Inflammatory macrophage treated with lipopolysaccharide for 4 hours (primary cell): ENCODE data around the gene CHST14.

Experiments used
- DNase-seq: peaks from one replicate; pipeline ENCODE4 v3.0.0-alpha.2; 2020

Gene CHST14

DNA sequence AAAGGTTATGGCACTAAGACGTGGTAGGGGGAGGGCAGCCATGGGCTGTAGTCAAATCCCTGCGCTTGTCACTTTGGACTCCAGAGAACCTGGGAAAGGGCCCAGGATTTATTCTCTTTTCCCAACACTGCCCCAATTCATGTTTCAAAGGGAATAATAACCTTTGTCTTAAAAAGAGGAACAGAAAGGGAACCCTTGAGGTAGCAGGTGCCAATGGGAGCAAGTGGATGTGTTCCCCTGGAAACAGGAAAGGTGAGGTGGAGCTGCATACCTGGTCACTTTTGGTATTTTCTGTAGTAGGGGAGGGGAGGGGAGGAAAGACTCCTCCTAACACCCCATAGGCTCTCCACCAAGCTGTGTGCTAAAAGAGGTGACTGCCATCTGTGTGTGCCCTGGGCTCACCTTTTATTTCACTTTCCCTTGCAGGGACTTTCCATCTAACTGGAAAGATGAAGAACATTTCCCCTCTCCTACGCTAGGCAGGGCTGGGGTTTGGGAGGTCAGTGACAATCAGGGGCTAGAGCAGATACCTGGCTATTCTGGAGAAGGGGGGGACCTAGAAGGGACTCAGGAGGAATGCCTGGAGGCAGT lies 6.1 kb upstream of the CHST14 start:
- DNase-seq, result no peak

DNA sequence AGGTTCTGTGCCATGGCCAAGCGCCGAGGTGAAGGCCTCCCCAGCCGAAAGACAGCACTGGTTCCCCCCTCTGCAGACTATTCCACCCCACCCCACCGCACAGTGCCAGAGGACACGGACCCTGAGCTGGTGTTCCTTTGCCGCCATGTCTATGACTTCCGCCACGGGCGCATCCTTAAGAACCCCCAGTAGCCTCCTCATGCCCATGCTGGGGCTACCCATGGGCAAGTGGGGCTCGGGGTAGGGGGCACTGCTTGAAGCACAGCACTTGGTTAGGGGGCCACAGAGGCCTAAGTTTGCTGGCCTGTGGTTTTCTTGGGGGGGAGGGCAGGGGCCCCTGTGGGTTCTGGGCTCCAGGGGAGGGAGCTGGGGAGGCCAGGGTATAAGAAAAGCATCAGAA lies 4.8 kb upstream of the CHST14 start:
- DNase-seq, result no peak

DNA sequence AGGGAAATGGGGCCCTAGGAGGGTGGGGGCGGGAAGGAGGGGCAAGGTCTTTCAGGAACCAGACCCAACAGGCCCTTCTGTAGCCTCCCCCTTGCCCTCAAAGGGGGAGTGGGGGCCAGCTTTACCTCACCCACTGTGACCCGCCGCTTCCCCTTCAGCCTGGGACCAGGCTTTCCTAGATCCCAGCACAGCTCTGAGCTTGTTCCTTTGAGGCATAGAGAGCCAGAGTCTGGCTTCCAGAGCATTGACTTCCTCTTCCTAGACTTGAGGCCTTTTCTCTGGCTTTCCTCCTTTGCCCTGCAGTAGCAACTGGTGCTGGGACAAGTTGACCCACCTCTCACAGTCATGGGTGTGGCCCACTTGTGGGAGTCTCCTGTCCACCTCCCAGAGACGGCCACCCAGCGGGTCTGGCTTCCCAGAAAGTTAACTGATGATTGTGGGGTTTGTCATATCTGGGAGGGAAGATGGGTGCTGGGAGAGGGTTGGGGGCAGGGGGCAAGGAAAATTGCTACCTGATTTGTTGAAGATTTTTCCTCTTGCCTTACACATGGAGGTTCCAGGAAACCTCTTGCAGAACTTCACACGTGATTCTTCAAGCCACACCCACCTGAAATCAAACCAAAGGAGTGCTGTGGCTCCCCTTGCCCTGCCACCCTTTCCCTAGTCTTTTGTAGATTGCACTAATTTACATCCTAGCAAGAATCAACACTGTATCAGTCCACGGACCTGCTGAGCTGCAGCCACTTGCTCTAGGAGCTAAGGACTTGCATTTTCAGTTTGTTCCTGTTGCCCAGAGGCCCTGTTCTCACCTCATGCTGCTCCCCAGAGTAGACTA lies 4.1 kb upstream of the CHST14 start:
- peak; percentile 18 for DNase-seq

DNA sequence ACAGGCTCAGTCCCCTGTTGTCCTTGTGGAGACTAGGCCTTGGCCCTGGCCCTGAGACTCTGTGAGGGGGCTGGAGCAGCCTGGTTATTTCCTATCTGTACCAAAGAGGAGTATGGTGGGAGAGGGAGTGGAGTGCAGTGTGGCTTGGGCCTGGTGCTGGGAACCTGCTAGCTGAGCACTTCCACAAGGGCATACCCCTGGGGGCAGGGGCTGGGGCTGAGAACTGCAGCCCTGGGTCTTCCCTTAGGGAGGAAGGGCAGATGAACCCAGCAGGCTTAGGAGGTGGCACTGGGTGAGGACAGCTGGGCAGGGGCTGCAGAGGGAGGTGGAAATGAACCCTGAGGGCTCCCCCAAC lies 3.5 kb upstream of the CHST14 start:
- no peak for DNase-seq

DNA sequence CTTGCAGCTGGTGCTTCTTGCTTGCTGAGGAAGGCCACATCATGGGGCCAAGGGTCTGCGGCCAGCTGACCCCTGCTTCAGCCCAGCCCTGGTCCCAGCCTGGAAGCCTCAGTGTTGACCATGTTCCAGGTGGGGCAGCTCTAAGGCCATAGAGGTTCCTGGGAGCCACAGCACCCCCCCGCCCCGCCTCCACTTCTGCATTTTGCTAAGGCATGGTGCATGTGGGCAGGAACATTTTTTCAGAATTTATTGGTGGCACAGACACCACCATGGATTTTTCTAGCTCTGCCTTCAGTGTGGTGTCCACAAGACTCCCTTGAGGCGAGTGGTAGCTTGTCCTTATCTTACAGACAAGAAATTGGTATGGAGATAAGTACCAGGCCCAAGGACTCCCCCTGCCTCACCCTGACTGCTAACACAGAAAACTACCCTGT lies 1.9 kb upstream of the CHST14 start:
- no peak for DNase-seq

DNA sequence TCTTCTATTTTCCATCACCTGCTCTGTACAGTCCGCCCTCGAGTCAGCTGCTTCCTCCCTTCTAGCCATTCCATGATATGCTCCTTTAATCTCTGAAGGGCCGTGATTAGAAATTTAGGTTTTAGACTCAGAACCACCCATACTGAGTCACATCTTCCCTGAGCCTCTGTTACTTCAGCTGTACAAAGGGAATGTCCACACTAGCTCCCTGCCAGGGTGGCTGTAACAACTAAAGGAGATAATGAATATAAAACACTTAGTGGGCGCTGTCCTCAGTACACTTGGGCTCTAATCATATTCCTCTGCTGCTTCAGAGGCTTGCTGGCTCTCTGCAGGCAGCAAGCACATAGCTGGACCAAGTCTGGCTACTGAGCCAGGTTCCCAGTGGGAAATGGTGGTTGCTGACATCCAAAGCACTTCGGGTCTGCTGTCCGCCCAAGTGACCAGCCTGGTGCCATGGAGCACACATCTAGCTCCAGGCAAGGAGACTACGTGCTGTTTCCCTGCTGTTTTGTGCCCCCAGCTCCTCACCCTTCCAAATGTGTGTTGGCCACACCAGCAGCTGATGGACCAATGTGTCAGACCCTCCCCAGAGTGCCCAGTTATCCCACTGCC lies 901 bp upstream of the CHST14 start:
- no peak for DNase-seq

DNA sequence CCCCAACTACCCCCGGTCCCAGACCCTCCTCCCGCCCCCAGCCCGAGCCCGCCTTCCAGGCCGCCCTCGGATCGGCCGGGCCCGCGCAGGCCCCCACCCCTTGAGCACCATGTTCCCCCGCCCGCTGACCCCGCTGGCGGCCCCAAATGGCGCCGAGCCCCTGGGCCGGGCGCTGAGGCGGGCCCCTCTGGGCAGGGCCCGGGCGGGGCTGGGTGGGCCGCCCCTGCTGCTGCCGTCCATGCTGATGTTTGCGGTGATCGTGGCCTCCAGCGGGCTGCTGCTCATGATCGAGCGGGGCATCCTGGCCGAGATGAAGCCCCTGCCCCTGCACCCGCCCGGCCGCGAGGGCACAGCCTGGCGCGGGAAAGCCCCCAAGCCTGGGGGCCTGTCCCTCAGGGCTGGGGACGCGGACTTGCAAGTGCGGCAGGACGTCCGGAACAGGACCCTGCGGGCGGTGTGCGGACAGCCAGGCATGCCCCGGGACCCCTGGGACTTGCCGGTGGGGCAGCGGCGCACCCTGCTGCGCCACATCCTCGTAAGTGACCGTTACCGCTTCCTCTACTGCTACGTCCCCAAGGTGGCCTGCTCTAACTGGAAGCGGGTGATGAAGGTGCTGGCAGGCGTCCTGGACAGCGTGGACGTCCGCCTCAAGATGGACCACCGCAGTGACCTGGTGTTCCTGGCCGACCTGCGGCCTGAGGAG lies 472 bp downstream of the CHST14 start:
- peak; percentile 4 for DNase-seq

DNA sequence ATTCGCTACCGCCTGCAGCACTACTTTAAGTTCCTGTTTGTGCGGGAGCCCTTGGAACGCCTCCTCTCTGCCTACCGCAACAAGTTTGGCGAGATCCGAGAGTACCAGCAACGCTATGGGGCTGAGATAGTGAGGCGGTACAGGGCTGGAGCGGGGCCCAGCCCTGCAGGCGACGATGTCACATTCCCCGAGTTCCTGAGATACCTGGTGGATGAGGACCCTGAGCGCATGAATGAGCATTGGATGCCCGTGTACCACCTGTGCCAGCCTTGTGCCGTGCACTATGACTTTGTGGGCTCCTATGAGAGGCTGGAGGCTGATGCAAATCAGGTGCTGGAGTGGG lies 995 bp downstream of the CHST14 start:
- DNase-seq, result no peak

DNA sequence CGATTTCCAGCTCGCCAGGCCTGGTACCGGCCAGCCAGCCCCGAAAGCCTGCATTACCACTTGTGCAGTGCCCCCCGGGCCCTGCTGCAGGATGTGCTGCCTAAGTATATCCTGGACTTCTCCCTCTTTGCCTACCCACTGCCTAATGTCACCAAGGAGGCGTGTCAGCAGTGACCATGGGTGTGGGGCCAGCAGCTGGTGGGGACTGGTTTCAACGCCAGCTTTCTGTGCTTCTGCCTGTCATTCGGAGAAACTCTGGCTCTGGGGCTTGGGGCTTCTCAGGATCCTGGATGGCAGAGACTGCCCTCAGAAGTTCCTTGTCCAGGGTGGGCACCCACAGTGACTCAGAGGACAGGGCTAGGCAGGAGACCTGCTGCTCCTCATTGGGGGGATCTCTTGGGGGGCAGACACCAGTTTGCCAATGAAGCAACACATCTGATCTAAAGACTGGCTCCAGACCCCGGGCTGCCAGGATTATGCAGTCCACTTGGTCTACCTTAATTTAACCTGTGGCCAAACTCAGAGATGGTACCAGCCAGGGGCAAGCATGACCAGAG lies 1.5 kb downstream of the CHST14 start:
- no peak for DNase-seq

DNA sequence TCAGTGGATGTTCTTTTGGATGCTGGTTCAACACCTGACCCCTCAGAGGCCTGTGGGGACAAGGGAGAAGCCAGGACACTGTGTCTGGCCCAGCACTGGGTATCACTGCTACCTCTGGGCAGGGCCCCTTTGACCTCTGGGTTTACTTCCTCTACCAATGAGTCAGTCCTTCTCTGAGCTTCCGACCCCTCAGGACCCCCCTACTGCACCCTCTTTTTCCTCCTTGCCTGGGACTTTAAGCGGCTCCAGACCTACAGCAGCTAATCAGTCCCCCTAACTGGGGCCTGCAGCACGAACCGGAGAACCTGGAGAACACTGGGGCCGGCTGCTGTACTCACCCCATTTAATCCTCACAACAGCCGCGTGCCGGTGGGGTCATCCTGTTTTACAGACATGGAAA lies 3.8 kb downstream of the CHST14 start:
- DNase-seq, result no peak

DNA sequence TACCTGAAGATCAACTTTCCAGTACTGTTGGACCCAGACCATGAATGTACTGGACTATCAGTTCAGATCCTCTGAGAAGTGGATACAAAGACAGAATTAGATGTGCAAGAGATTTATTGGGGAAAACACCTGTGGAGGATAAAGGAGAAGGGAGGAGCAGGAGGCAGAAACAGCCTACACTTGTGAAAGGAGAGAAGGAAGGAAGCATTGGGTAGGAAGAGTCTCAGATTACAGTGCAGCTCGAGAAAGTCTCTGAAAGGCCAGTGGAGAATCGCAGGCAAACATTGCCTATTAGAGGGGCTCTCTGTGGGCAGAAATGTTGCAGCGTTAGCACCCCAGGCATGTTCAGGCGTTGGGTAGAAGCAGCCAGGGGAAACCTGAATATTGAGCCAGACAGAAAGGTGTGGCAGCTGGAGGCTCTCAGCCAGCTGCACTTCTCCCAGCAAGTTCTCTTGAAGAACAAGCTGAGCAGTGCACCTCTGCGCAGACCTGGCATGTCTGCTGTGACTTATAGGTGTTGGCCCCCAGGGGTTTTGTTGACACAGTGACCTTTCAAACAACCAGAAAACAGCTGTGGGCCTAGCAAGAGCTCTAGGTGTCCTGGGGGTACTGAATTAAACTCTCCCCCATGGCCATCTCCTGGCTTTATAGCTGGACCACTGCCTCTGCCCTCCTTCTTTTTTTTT lies 7.0 kb downstream of the CHST14 start:
- no peak for DNase-seq

DNA sequence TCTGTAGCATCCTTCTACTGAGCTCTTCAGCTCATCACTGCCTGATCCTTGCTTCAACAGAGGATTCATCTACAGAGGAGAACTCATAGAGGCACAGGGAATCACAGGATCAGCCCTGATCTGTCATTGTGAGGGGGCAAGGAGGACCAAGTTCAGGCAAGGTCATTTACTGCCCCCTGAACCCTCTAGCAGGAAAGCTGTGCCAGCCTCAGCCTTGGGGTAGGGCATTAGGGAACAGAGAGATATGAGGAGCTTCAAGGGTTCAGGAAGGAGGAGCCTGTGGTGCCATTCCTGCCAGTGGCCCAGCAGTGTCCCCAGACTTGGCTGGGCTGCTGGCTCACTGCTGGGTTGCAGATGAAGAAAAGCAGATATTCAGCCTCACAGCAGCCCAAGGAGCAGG lies 8.2 kb downstream of the CHST14 start:
- no peak for DNase-seq

DNA sequence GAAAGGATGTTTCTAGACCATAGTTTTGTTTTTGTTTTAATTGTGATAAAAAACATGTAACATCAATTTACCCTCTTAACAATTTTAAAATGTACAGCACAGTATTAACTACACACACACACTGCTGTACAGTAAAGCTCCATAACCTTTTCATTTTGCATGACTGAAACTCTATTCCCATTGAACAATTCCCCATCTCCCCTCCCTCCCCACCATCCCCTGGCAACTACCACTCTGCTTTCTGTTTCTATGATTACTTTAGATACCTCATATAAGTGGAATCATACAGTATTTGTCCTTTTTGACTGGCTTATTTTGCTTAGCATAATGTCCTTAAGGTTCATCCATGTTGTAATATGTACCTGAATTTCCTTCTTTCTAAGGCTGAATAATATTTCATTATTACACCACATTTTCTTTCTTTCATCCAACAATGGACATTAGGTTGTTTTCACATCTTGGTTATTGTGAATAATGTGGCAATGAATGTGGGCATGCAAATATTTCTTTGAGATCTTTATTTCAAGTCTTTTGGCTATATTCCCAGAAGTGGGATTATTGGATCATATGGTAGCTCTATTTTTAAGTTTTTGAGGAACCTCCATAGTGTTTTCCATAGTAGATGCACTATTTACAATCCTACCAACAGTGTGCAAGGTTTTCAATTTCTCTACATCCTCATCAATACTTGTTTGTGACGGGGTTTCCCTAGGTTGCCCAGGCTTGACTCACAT lies 10.7 kb downstream of the CHST14 start:
- no peak for DNase-seq

DNA sequence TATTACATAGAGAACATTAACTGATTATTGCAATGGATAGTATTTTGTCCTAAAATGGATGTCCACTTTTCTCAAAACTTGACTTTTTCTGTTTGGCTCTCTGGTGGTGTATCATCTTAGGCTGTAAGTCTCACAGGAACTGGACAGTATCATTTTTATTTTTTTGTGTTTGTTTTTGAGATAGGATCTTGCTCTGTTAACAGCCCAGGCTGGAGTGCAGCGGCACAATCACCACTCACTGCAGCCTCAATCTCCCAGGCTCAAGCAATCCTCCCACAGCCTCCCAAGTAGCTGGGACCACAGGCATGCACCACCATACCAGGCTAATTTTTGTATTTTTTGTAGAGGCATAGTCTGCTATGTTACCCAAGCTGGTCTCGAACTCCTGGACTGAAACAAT lies 13.1 kb downstream of the CHST14 start:
- DNase-seq, result no peak

DNA sequence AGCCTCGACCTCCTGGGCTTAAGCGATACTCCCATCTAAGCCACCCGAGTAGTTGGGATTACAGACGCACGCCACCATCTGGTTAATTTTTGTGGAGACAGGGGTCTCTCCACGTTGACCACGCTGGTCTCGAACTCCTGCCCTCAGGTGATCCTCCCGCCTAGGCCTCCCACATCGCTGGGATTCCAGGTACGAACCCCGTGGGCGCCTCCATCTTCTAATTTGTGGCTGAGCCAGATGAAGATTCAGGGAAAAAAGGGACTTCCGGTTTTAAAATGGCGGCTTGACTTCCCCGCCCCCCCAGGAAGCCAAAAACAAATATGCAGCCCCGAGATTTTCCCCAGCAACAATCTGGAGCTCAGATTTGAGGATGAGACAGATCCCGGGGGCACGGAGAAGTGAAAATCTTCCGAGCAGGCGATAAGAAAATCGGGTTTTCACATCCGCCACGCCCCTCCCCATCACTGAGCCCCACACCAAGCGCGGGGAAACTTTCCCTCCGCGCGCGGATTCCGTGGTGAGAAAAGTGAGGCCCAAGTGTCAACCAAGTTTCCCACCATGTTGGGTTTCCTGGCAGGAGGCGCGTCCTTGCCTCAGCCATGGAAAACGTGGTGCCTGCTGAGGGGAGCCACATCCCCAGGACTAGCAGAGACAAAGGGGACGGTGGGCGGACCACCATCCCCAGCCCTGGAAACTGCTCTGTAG lies 15.4 kb downstream of the CHST14 start:
- DNase-seq, result no peak

DNA sequence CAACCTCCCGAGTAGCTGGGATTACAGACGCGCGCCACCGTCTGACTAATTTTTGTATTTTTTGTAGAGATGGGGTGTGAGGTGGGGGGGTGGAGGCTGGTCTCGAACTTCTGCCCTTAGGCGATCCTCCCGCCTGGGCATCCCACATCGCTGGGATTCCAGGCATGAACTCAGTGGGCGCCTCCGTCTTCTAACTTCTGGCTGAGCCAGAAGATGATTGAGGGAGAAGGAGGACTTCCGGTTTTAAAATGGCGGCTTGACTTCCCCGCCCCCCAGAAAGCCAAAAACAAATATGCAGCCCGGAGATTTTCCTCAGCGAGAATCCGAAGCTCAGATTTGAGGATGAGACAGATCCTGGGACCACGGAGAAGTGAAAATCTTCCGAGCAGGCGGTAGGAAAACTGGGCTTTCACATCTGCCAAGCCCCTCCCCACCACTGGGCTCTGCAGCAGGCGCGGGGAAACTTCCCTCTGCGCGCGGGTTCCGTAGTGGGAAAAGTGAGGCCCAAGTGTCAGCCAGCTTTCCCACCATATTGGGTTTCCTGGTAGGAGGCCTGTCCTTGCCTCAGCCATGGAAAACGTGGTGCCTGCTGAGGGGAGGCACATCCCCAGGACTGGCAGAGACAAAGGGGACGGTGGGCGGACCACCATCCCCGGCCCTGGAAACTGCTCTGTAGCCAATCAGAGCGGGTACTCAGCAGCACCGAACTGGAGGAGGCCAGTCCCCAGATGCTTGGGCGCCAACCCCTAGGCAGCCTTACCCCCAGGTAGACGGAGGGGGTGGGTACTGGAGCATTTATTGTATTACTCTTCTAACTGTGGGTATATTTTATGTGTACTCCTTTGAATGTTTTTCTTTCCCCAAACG lies 17.3 kb downstream of the CHST14 start:
- no peak for DNase-seq

DNA sequence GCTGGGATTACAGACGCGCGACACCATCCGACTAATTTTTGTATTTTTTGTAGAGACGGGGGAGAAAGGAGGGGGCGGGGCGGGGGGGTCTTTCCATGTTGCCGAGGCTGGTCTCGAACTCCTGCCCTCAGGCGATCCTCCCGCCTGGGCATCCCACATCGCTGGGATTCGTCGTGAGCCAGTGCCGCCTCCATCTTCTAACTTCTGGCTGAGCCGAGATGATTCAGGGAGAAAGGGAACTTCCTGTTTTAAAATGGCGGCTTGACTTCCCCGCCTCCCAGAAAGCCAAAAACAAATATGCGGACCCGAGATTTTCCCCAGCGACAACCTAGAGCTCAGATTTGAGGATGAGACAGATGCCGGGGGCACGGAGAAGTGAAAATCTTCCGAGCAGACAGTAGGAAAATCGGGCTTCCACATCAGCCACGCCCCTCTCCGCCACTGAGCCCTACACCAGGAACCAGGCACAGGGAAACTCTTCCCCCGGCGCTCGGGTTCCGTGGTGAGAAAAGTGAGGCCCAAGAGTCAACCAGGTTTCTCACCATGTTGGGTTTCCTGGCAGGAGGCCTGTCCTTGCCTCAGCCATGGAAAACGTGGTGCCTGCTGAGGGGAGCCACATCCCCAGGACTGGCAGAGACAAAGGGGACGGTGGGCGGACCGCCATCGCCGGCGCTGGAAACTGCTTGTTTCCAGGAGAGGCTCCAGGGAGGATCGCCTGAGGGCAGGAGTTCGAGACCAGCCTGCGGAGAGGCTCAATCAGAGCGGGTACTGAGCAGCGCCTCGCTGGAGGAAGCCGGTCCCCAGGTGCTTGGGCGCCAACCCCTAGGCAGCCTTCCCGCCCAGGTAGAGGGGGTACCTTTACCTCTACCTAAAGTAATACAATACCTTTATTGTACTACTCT lies 18.7 kb downstream of the CHST14 start:
- no peak for DNase-seq

DNA sequence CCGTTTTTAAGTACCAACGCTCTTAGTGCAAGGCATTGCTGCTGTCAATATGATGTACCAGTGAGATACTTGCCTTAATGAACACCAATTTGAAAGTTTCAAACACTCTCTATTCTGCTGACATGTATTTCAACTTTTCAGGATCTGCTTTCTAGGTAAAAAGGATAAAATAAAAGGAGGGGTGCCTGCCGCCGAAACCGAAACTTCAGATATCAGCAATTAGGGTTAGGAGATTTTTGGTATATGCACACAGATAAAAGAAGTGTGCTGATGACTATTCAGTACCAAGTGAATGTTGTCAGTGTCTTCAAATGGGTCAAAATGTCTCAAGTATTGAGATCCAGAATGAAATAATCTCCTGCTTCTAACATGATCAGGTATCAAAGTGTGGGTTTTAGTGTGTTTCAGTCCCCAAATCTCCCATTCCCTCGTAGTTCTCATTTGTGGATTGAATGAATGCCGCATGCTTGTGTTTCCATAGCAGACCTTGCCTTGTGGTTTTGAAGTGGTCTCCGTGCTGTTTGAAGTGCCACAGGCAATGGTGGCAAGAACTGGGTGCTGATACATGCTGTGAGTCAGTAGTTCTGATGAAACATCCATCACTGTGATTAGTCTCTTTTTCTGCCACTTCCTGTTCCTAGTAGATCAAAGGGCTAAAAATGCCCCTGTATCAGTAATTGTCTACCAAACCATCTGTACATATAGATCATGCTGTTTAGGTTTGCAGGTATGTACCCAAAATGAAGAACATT lies 22.5 kb downstream of the CHST14 start:
- DNase-seq, result peak; percentile 77

DNA sequence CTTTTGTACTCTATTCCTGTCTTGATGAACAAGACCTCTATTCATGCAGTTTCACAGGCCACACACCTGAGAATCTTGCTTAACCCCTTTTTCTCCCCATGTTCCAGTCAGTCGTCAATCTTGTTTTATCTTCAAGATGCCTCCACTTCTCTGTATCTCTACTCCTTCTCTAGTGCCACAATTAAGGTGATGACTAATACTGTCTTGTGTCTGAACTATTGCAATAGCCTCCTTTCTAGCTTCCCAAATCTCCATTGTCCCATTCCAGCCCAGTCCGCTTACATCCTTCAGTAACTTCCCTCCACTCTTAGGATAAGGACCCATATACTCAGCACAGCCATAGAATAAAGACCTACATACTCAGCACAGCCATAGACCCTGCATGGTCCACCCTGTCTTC lies 24.7 kb downstream of the CHST14 start:
- DNase-seq, result peak; percentile 20
